DND-41 (cell line): ENCODE measurements around the gene AGAP1.

Experiments used
- ATAC-seq: fragments of 200-7000 bp; cut with Tn5 transposase; 3 replicates; pipeline ENCODE4 v1.9.1; 2021; ENCODE audit warnings: low read depth; ENCODE audit not compliant: insufficient read depth
- DNase-seq: peaks from one replicate; pipeline ENCODE4 v3.0.0-alpha.2; 2020
- H2AFZ ChIP-seq: 2 replicates; pipeline ENCODE4 v1.6.0; 2012; ENCODE audit warnings: low read depth, low read length
- H3K27ac ChIP-seq: 2 replicates; pipeline ENCODE4 v1.5.1; 2012; ENCODE audit warnings: low read length, inconsistent platforms
- H3K27me3 ChIP-seq: fragments of 200-600 bp; sonication (generic); 2 replicates; pipeline ENCODE4 v1.6.0; 2012; ENCODE audit warnings: low read length, mild to moderate bottlenecking, inconsistent platforms; ENCODE audit not compliant: insufficient read depth, poor library complexity
- H3K36me3 ChIP-seq: 2 replicates; pipeline ENCODE4 v1.5.1; 2012; ENCODE audit warnings: low read length, inconsistent platforms; ENCODE audit not compliant: insufficient read depth
- H3K4me1 ChIP-seq: 2 replicates; pipeline ENCODE4 v1.5.1; 2012; ENCODE audit warnings: mild to moderate bottlenecking, low read length; ENCODE audit not compliant: insufficient read depth
- H3K4me2 ChIP-seq: 2 replicates; pipeline ENCODE4 v1.6.0; 2012; ENCODE audit warnings: mild to moderate bottlenecking, moderate library complexity, low read length, inconsistent platforms; ENCODE audit not compliant: insufficient read depth
- H3K4me3 ChIP-seq, 2 experiments: fragments of 200-600 bp in 1 of 2; shearing (Covaris generic) in 1 of 2; 2 replicates each; pipeline ENCODE4 v1.5.1; 2012 to 2016; ENCODE audit warnings: inconsistent platforms in 2 of 2, low read length in 2 of 2, mild to moderate bottlenecking in 2 of 2, low read depth in 1 of 2, moderate library complexity in 1 of 2
- H3K79me2 ChIP-seq: 2 replicates; pipeline ENCODE4 v1.6.0; 2012; ENCODE audit warnings: low read length, inconsistent platforms; ENCODE audit not compliant: insufficient read depth
- H3K9ac ChIP-seq: 2 replicates; pipeline ENCODE4 v1.6.0; 2012; ENCODE audit warnings: low read depth, mild to moderate bottlenecking, inconsistent platforms, low read length, moderate library complexity
- H3K9me3 ChIP-seq: 2 replicates; pipeline ENCODE4 v1.5.1; 2012; ENCODE audit warnings: low read length, moderate library complexity, mild to moderate bottlenecking, inconsistent platforms; ENCODE audit not compliant: insufficient read depth, severe bottlenecking
- H4K20me1 ChIP-seq: 2 replicates; pipeline ENCODE4 v1.6.0; 2012; ENCODE audit warnings: low read length; ENCODE audit not compliant: insufficient read depth
- EZH2 ChIP-seq: IDR thresholded peaks from 3 replicates; pipeline ENCODE4 v1.6.1; 2012; ENCODE audit warnings: borderline replicate concordance, low read depth, mild to moderate bottlenecking, moderate library complexity, low read length, inconsistent platforms; ENCODE audit not compliant: severe bottlenecking
- TF ChIP-seq, protein P1 (sequence below): IDR thresholded peaks from 2 replicates; pipeline ENCODE4 v1.5.1; 2012; ENCODE audit warnings: borderline replicate concordance, low read length, moderate library complexity, mild to moderate bottlenecking; ENCODE audit not compliant: poor library complexity, severe bottlenecking; ENCODE audit errors: extremely low read depth

AGAP1 gene

DNA sequence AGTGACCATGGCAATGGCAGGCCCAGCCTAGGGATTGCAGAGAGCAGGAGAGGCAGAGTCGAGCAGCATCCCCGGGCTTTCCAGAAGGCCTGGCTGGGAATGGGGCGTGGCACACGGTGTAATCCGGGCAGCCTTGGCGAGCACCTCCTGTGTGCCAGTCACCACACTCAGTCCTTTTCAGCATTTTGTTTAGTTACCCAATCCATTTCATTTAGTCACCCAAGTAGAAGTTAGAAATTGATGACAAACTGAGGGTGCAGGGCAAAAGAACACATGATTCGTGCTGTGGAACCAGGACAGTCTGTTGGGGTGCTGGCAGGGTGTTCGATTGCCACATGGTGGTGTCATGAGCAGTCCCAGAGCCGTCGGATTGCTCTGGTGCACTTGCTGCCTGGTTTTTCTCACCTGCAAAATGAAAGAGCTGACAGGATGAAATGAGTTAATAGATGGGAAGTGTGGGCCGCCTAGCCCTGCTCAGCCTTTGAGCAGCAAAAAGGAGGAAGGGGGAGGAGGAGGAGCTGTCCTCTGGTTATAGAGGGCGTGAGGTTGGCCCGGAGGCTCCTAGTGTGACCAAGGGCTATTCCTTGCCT lies 299.4 kb downstream of the AGAP1 start:
- H3K79me2 ChIP-seq, result no peaks in the 10 kb centered on the region
- peak; percentile 59 for ATAC-seq
- no peak overlapping the region for H3K4me3 ChIP-seq
- no peak overlapping the region for H3K4me2 ChIP-seq
- peak; percentile 17 for DNase-seq
- no peaks in the 10 kb centered on the region for H3K9me3 ChIP-seq
- no peak overlapping the region for H3K9ac ChIP-seq
- no peaks in the 10 kb centered on the region for H3K27me3 ChIP-seq
- no peaks in the 10 kb centered on the region for H4K20me1 ChIP-seq
- no peak overlapping the region for H3K27ac ChIP-seq
- H2AFZ ChIP-seq, result no peak overlapping the region
- H3K4me1 ChIP-seq, result no peaks in the 10 kb centered on the region
- 0 out of 2 replicates have a peak, but pooled peaks cover 7% of the 10 kb centered on the region for H3K36me3 ChIP-seq
- TF ChIP-seq, protein P1, sequence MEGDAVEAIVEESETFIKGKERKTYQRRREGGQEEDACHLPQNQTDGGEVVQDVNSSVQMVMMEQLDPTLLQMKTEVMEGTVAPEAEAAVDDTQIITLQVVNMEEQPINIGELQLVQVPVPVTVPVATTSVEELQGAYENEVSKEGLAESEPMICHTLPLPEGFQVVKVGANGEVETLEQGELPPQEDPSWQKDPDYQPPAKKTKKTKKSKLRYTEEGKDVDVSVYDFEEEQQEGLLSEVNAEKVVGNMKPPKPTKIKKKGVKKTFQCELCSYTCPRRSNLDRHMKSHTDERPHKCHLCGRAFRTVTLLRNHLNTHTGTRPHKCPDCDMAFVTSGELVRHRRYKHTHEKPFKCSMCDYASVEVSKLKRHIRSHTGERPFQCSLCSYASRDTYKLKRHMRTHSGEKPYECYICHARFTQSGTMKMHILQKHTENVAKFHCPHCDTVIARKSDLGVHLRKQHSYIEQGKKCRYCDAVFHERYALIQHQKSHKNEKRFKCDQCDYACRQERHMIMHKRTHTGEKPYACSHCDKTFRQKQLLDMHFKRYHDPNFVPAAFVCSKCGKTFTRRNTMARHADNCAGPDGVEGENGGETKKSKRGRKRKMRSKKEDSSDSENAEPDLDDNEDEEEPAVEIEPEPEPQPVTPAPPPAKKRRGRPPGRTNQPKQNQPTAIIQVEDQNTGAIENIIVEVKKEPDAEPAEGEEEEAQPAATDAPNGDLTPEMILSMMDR, result peak; percentile 57
- no peak for TF ChIP-seq EZH2

DNA sequence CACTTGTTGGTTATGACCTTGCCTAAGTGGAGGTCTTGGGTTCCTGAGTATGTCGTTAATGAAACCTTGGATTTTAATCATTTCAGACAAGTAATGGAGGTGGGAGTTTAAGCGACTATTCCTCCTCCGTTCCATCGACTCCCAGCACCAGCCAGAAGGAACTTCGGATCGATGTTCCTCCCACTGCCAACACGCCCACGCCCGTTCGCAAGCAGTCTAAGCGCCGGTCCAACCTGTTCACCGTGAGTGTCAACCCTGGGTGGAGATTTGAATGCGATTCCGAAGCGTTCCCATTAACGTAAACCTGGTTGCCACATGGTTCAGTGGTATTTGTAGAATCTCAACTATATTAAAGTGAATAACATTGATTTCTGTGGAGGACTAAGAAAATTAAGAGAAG lies 305.4 kb downstream of the AGAP1 start:
- H3K9me3 ChIP-seq, result no peaks in the 10 kb centered on the region
- H3K9ac ChIP-seq, result no peak overlapping the region
- H3K79me2 ChIP-seq, result no peaks in the 10 kb centered on the region
- H3K27ac ChIP-seq, result no peak overlapping the region
- no peak overlapping the region for H3K4me3 ChIP-seq
- H2AFZ ChIP-seq, result no peak overlapping the region
- ATAC-seq (no peak), DNase-seq (no peak)
- TF ChIP-seq, protein P1, result no peak
- no peak for TF ChIP-seq EZH2
- H3K36me3 ChIP-seq, result peaks cover 31% of the 10 kb centered on the region
- no peak overlapping the region for H3K4me2 ChIP-seq
- no peaks in the 10 kb centered on the region for H3K4me1 ChIP-seq
- H4K20me1 ChIP-seq, result no peaks in the 10 kb centered on the region
- H3K27me3 ChIP-seq, result no peaks in the 10 kb centered on the region

DNA sequence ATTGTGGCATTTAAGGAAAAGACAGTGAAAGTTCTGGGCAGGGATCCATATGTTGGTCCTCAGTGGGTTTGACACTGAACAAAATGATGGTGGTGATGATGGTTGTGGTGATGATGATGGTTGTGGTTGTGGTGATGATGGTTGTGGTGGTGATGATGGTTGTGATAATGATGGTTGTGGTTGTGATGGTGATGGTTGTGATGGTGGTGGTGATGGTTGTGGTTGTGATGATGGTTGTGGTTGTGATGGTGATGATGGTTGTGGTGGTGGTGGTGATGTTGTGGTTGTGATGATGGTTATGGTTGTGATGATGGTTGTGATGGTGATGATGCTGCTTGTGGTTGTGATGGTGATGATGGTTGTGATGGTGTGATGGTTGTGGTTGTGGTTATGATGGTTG lies 308.7 kb downstream of the AGAP1 start:
- H3K4me2 ChIP-seq, result no peak overlapping the region

More for the DNA sequence above, 308.7 kb downstream of the AGAP1 start:
- Histone ChIP-seq H3K4me3 (no peak overlapping the region), H4K20me1 (peaks cover 2% of the 10 kb centered on the region; the same call in 1 of the 2 replicates), H3K27me3 (no peaks in the 10 kb centered on the region), H2AFZ (no peak overlapping the region), H3K9ac (no peak overlapping the region), H3K9me3 (no peaks in the 10 kb centered on the region), H3K79me2 (no peaks in the 10 kb centered on the region), H3K36me3 (peaks cover 27% of the 10 kb centered on the region), H3K4me1 (no peaks in the 10 kb centered on the region), H3K27ac (no peak overlapping the region)
- no peak for ATAC-seq
- TF ChIP-seq, protein P1, result no peak
- TF ChIP-seq EZH2, result no peak
- no peak for DNase-seq
